SU-DHL-6 (cell line): ENCODE data around the gene IKBKG.

Experiments used
- CTCF ChIP-seq: fragments of 200-600 bp; sonication (generic); IDR thresholded peaks from one replicate; pipeline ENCODE4 v1.5.1; 2017; ENCODE audit warnings: antibody characterized with exemption, mild to moderate bottlenecking, low read length, moderate library complexity; ENCODE audit not compliant: insufficient read depth, poor library complexity, severe bottlenecking
- EZH2phosphoT487 ChIP-seq: fragments of 200-600 bp; sonication (generic), shearing (Covaris generic); conservative IDR thresholded peaks from 2 replicates; pipeline ENCODE4 v1.6.1; 2018; ENCODE audit warnings: mild to moderate bottlenecking, antibody characterized with exemption, low read length, moderate library complexity, mixed read lengths

- TF ChIP-seq CTCF (no peak), EZH2phosphoT487 (no peak)
These were observed 5.9 kb upstream of the IKBKG start for GRCh38 chrX:154541589-154541895.
